HL-60 (cell line): ENCODE data around the gene MRPL21.

ENCODE experiments used
- DNase-seq, 2 experiments: peaks; one replicate each; pipeline ENCODE4 v3.0.0-alpha.2; 2010 to 2020; ENCODE audit warnings: low read depth in 1 of 2, low spot score in 1 of 2
- H3K27ac ChIP-seq: fragments of 250-450 bp; sonication (Bioruptor Pico); replicated peaks from 2 replicates; pipeline ENCODE4 v1.5.1; 2020; ENCODE audit warnings: mild to moderate bottlenecking, moderate library complexity
- H3K27me3 ChIP-seq: fragments of 250-450 bp; sonication (Bioruptor Pico); 2 replicates; pipeline ENCODE4 v1.5.1; 2021; ENCODE audit warnings: mild to moderate bottlenecking, moderate library complexity; ENCODE audit not compliant: insufficient read depth, poor library complexity, severe bottlenecking
- H3K4me3 ChIP-seq: replicated peaks from 2 replicates; pipeline ENCODE4 v1.5.1; 2011; ENCODE audit warnings: mild to moderate bottlenecking, control low read depth, low read length; ENCODE audit not compliant: insufficient read depth
- CTCF ChIP-seq: IDR thresholded peaks from one replicate; pipeline ENCODE4 v1.5.1; 2011; ENCODE audit warnings: low read length, control low read depth, inconsistent platforms; ENCODE audit not compliant: insufficient read depth
- GABPA ChIP-seq: IDR thresholded peaks from 2 replicates; pipeline ENCODE4 v1.6.1; 2012; ENCODE audit warnings: low read depth
- POLR2AphosphoS5 ChIP-seq: IDR thresholded peaks from 2 replicates; pipeline ENCODE4 v1.6.1; 2012; ENCODE audit warnings: low read depth
- REST ChIP-seq: IDR thresholded peaks from 2 replicates; pipeline ENCODE4 v1.6.1; 2012; ENCODE audit warnings: low read depth; ENCODE audit not compliant: insufficient replicate concordance
- SPI1 ChIP-seq: IDR thresholded peaks from 2 replicates; pipeline ENCODE4 v1.6.1; 2012; ENCODE audit warnings: low read depth, mild to moderate bottlenecking, borderline replicate concordance

MRPL21 gene

GRCh38 chr11:68872216-68873003 is 31.2 kb downstream of the MRPL21 start:
- Histone ChIP-seq H3K27me3 (no peaks in the 10 kb centered on the region), H3K27ac (no peak overlapping the region), H3K4me3 (no peak overlapping the region)
- DNase-seq, result no peak
- no peak for TF ChIP-seq REST
- no peak for TF ChIP-seq GABPA
- TF ChIP-seq POLR2AphosphoS5, result no peak
- no peak for TF ChIP-seq SPI1
- TF ChIP-seq CTCF, result no peak

GRCh38 chr11:68870470-68870869 is 33.2 kb downstream of the MRPL21 start:
- no peak for TF ChIP-seq REST
- TF ChIP-seq SPI1, result no peak
- TF ChIP-seq POLR2AphosphoS5, result no peak
- TF ChIP-seq GABPA, result no peak
- TF ChIP-seq CTCF, result no peak
- peak in 1 of 2 experiments; percentile 11 for DNase-seq
- Histone ChIP-seq H3K27me3 (no peaks in the 10 kb centered on the region), H3K27ac (no peak overlapping the region), H3K4me3 (peak overlapping the region; percentile 39; the same call in 1 of the 2 replicates)

GRCh38 chr11:68868221-68868835 is 35.3 kb downstream of the MRPL21 start:
- TF ChIP-seq REST (no peak), CTCF (no peak), SPI1 (no peak), POLR2AphosphoS5 (no peak), GABPA (no peak)
- DNase-seq, result no peak
- no peak overlapping the region for H3K27ac ChIP-seq

More at GRCh38 chr11:68868221-68868835, 35.3 kb downstream of the MRPL21 start:
- H3K27me3 ChIP-seq, result no peaks in the 10 kb centered on the region
- no peak overlapping the region for H3K4me3 ChIP-seq
